PC-9 (cell line): ENCODE results near the gene ZBTB9.

Experiments
- EZH2 ChIP-seq: fragments of 200-600 bp; sonication (generic); IDR thresholded peaks from 2 replicates; pipeline ENCODE4 v1.8.0; 2017; ENCODE audit warnings: antibody characterized with exemption, low read depth
- TF ChIP-seq, protein P1 (sequence below): fragments of 200-600 bp; sonication (generic); conservative IDR thresholded peaks from 2 replicates; pipeline ENCODE4 v1.6.1; 2017; ENCODE audit warnings: mixed run types, antibody characterized with exemption, mild to moderate bottlenecking, moderate library complexity

DNA sequence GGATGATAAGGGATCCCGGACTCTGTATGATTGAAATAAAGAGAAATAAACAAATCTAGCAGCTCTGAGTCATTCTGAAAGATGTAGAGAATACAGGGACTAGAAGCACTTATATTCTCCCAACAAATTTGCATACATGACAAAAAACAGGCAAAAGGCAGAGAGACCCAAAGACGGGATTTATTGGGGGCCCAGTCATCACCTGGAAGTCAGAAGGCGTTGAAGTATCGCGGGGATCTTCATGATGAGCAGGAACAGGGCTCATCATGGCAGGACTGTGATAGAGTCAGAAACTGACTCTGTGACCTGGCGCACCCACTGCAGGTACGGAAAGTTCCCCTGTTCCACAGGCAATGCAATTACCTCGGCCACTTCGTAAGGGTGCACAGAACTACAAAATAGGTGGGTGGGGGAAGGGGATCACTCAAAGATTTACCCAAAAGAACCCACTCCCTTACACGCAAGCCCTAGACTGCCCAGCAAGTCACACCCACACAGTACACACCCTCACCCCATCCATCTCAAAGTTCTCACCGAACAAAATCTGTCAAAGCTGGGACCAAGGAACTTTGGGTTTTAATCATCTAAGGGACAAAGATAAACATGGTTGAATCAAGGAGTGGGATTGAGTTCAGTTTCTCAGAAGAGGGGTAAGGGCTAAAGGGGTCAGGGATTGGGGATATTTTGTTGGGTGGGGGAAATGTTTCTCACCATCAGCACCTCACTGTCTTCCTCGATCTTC is 37.8 kb upstream of the ZBTB9 start:
- TF ChIP-seq, protein P1, sequence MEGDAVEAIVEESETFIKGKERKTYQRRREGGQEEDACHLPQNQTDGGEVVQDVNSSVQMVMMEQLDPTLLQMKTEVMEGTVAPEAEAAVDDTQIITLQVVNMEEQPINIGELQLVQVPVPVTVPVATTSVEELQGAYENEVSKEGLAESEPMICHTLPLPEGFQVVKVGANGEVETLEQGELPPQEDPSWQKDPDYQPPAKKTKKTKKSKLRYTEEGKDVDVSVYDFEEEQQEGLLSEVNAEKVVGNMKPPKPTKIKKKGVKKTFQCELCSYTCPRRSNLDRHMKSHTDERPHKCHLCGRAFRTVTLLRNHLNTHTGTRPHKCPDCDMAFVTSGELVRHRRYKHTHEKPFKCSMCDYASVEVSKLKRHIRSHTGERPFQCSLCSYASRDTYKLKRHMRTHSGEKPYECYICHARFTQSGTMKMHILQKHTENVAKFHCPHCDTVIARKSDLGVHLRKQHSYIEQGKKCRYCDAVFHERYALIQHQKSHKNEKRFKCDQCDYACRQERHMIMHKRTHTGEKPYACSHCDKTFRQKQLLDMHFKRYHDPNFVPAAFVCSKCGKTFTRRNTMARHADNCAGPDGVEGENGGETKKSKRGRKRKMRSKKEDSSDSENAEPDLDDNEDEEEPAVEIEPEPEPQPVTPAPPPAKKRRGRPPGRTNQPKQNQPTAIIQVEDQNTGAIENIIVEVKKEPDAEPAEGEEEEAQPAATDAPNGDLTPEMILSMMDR, result no peak
- TF ChIP-seq EZH2, result no peak
